H1 (cell line): ENCODE data around the gene DOCK1. TPM values are rescaled to one million over a fixed set of nuclear protein-coding genes. Genes with fewer than 3 reads are reported as not detected.

Experiments
- ATF2 ChIP-seq: IDR thresholded peaks from 2 replicates; pipeline ENCODE4 v1.6.1; 2012; ENCODE audit warnings: low read length, inconsistent platforms
- CBX5 ChIP-seq: fragments of 300-800, 300-1000 bp; sonication (generic); IDR thresholded peaks from 2 replicates; pipeline ENCODE4 v1.7.1; 2016; ENCODE audit warnings: antibody characterized with exemption, low read length, low read depth
- EP300 ChIP-seq, 2 experiments: IDR thresholded peaks; 1 replicate in 1 of 2; 2 replicates in 1 of 2; pipeline ENCODE4 v1.6.1; 2011 to 2012; ENCODE audit warnings: low read depth in 2 of 2, low read length in 2 of 2, mild to moderate bottlenecking in 2 of 2, borderline replicate concordance in 1 of 2, inconsistent platforms in 1 of 2, moderate library complexity in 1 of 2
- RXRA ChIP-seq: IDR thresholded peaks from 2 replicates; pipeline ENCODE4 v1.6.1; 2011; ENCODE audit warnings: low read depth, mild to moderate bottlenecking, low read length, moderate library complexity; ENCODE audit not compliant: insufficient read depth
- polyA plus RNA-seq, 7 experiments: library from polyadenylated mRNA; depleted of rRNA in 3 of 7; stranded (reverse) in 5 of 7; unstranded in 2 of 7; fragments of >200 nt in 5 of 7; fragments of 200-250 nt in 2 of 7; gene quantifications; 1 replicate in 5 of 7; 2 replicates in 1 of 7; 4 replicates in 1 of 7; pipeline versions ENCODE4 v1.2.1 to v1.2.3, GENCODE V29; 2011 to 2013; ENCODE audit warnings: missing spikeins in 2 of 7, mixed read lengths in 2 of 7
- total RNA-seq: library from RNA; stranded (reverse); fragmentation: NEBNext Ultra II Directional; extraction: Animal tissue kit (Norgen Biotek cat#: 25700); gene quantifications from 2 replicates; pipeline ENCODE4 v1.2.1, GENCODE V29; 2021

Gene DOCK1
- total and polyA plus RNA-seq, 2 of the 8 experiments (the other 6 are each of a cell fraction or from before 2014, with no cell fraction given): 11.6 to 53.0 TPM

GRCh38 chr10:126957111-126957510 is 51.9 kb downstream of the DOCK1 start (continued):
- no peak for TF ChIP-seq ATF2
- TF ChIP-seq CBX5: no peak
- TF ChIP-seq EP300 (IDR thresholded peaks at IDR 0.05; ENCODE audit: borderline replicate concordance in 1 of 2, low read depth in 2 of 2, low read length in 2 of 2): no peak
- no peak for TF ChIP-seq RXRA
